Heart left ventricle (tissue), 16 donors: ENCODE results near the gene XXYLT1. TPM values are rescaled to one million over a fixed set of nuclear protein-coding genes. Genes with fewer than 3 reads are reported as not detected.

ENCODE experiments used
- ATAC-seq, 4 donors: fragments of 200-7000 bp; cut with Tn5 transposase; one replicate each; pipeline ENCODE4 v1.9.1; 2020 to 2022; ENCODE audit warnings: moderate library complexity in 4 of 4, mild to moderate bottlenecking in 3 of 4, moderate number of reproducible peaks in 1 of 4
- DNase-seq, 5 donors: peaks; one replicate each; pipeline ENCODE4 v3.0.0-alpha.2; 2020
- H3K27ac ChIP-seq, 12 donors: fragments of 200-600 bp; sonication (generic) in 4 of 12; one replicate each; pipeline versions ENCODE4 v1.5.0 to v1.8.0; 2016 to 2022; ENCODE audit warnings: mild to moderate bottlenecking in 2 of 12
- H3K27me3 ChIP-seq, 9 donors: fragments of 200-600 bp; sonication (generic) in 2 of 9; one replicate each; pipeline versions ENCODE4 v1.5.1 to v1.8.0; 2016 to 2022; ENCODE audit warnings: mild to moderate bottlenecking in 3 of 9
- H3K36me3 ChIP-seq, 9 donors: fragments of 200-600 bp; sonication (generic) in 2 of 9; one replicate each; pipeline versions ENCODE4 v1.5.0 to v1.8.0; 2018 to 2022; ENCODE audit warnings: mild to moderate bottlenecking in 2 of 9
- H3K4me1 ChIP-seq, 12 donors: fragments of 200-600 bp; sonication (generic) in 4 of 12; one replicate each; pipeline versions ENCODE4 v1.5.0 to v1.8.0; 2016 to 2022; ENCODE audit warnings: mild to moderate bottlenecking in 3 of 12
- H3K4me3 ChIP-seq, 12 donors: fragments of 200-600 bp; sonication (generic) in 4 of 12; one replicate each; pipeline versions ENCODE4 v1.5.0 to v1.8.0; 2017 to 2022; ENCODE audit warnings: mild to moderate bottlenecking in 9 of 12, moderate library complexity in 4 of 12
- H3K9me3 ChIP-seq, 12 donors: fragments of 200-600 bp; sonication (generic) in 4 of 12; one replicate each; pipeline versions ENCODE4 v1.5.0 to v1.8.0; 2016 to 2022; ENCODE audit warnings: mild to moderate bottlenecking in 1 of 12
- CTCF ChIP-seq, 12 donors: fragments of 200-600 bp; sonication (generic) in 4 of 12; IDR thresholded peaks; one replicate each; pipeline versions ENCODE4 v1.5.0 to v1.8.0; 2018 to 2022; ENCODE audit warnings: antibody characterized with exemption in 12 of 12, mild to moderate bottlenecking in 5 of 12
- POLR2A ChIP-seq, 2 donors: fragments of 450-650 bp; IDR thresholded peaks; one replicate each; pipeline ENCODE4 v1.6.1; 2017; ENCODE audit warnings: antibody characterized with exemption in 2 of 2, mild to moderate bottlenecking in 2 of 2, moderate library complexity in 2 of 2
- WGBS, 4 donors: extraction: QIAGEN DNeasy Blood & Tissue Kit in 2 of 4; methylation state at CpG; one replicate each; pipeline versions ENCODE4 v1.1.5 to v1.1.7; 2013 to 2018; 5-methylcytosine and 5-hydroxymethylcytosine counted together
- intact Hi-C, 10 donors: fragments of 100-400 bp; cut with DNase I; formaldehyde crosslinking; loops; one replicate each; pipeline versions ENCODE4 v1.11.1 to v1.14.2; 2022
- polyA plus RNA-seq, 2 donors: library from polyadenylated mRNA; stranded (reverse); fragments of 200-250 nt; gene quantifications; one replicate each; pipeline ENCODE4 v1.2.3, GENCODE V29; 2013
- total RNA-seq, 9 donors: library from RNA; depleted of rRNA in 2 of 9; stranded (reverse); fragments of >200 nt in 2 of 9; fragmentation: NEBNext Ultra II Directional in 3 of 9; extraction: Animal tissue kit (Norgen Biotek cat#: 25700) in 3 of 9; gene quantifications; one replicate each; pipeline versions ENCODE4 v1.1.0 to v1.2.4, GENCODE V29; 2016 to 2023
- donor health status: ischemic (EF 13 %, LVEDD 7.1; RV severe dilation, severe dysfunction).
- donor health status: healthy with polysubstance abuse.
- donor health status: DM: no; HTN: yes; CAD: no.
- donor health status: DM: no; HTN: no; CAD: no.
- donor health status: ischemic (EF 25% LVEDD 6.9; RV normal size, moderate dysfunction).
- donor health status: ischemic (EF 25% LVEDD 5.7; RV mildly dilated, moderate dysfunction).
- donor health status: healthy.
- donor health status: DM: yes; HTN: yes; CAD: no.
- donor health status: ischemic (EF 35%, LVEDD 5.7; RV mildly dilated, moderate dysfunction).
- donor health status: nonischemic (EF 11% LVEDD 7.7; RV severe dilation, severe dysfunction).
- donor health status: DM: yes; HTN: yes; CAD: no.
- donor health status: PGD.
- donor health status: ischemic (EF 29% LVEDD 5.4; RV normal size, mild dysfunction).
- donor health status: nonischemic (EF 23%, LVEDD 6.1; RV moderate dilation, normal function).

XXYLT1 gene
- total and polyA plus RNA-seq, 11 donors: 1.9 to 8.6 (median 4.8) TPM

DNA sequence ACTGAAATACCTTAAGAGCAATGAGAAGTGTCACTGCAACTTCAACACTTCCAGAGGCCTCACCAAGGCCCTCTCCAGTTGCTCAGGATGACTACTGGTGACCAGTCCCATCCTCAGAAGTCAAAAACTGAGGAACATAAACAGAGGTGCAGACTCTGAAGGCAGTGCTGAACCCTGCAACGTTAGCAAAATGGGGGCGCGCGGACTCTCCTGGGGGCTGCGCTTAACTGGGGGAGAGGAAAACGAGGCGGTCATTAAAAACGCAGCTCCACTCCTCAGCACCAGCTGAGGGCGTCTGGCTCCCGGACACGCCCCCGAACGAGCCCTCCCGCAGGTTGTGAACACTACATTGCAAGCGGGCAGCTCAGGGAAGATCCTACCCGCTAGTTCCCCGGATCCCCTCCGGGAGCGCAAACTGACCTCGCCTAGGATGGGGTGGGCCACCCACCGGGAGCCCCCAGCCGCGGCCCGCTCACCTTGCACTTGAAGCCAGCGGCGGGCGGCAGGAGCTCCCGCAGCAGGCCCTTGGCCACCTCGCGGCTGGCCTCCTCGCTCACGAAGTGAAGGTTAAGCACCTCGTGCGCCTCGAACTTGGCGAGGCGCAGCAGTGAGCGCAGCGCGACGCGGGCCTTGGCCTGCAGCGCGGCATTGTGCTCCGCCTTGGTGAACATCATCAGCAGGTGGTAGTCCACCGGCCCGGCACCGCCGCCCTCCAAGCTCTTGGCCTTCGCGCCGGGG lies 711 bp downstream of the XXYLT1 start:
- Histone ChIP-seq H3K27ac (peak overlapping the region; percentile 51 to 96 (median 90)), H3K36me3 (peaks cover 0 to 30% (median 3%) of the 10 kb centered on the region in 9 donors), H3K9me3 (no peaks in the 10 kb centered on the region), H3K4me3 (peak overlapping the region; percentile 61 to 98 (median 86)), H3K27me3 (no peaks in the 10 kb centered on the region), H3K4me1 (peaks cover 0 to 28% (median 16%) of the 10 kb centered on the region in 12 donors)
- TF ChIP-seq POLR2A (IDR thresholded peaks at IDR 0.05) (no peak), CTCF (IDR thresholded peaks at IDR 0.05) (peak in 1 of 12 donors; percentile 2)
- intact Hi-C loops: loop anchor here in 7 of 10 donors (2.0 to 10.0 kb wide), 4 partner anchors 172 to 253 kb away; partner anchors contain the start of gene ACAP2 (in 4 of the 7)
- ATAC-seq: peak in 3 of 4 donors; percentile 3 to 24 (median 8)
- peak in 3 of 5 donors; percentile 45 to 65 (median 60) for DNase-seq
- 0 to 2% (median 1%) methylated on average over 17 to 52 of the region's 52 CpGs for WGBS, 4 donors

DNA sequence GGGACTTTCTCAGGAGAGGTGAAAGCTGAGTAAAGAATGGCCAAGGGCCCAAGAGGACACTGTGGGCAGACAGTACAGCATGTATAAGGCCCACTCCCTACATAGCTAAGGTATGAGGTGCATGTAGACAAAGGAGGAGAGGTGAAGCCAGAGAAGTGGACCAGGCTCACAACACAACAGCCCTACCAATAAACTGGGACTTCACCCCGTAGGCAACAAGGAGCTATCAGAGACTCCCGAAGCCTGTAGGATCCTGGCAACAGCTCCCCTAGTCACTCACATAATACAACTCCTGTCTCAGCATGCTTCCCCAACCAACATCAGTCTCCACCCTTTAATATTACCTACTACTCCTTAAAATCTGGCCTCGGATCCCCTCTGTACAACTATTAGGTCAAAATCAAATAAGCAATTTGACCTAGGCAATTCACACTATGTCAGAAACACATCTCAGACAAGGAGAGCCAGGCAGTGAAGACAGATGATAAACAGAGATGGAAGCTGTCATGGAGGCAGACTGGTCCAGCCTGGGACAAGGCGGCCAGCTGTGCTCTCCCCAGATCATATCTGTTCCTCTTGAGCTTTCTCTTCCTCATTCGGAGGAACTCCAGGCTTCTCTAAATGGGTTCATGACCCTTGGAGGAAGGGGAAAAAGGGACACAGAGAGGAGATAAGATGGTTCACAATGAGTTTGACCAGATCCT lies 1.4 kb downstream of the XXYLT1 start:
- 54 to 77% (median 69%) methylated on average over 5 of the region's 5 CpGs for WGBS, 4 donors
- no peak for DNase-seq
- no peak for TF ChIP-seq CTCF (IDR thresholded peaks at IDR 0.05)
- TF ChIP-seq POLR2A (IDR thresholded peaks at IDR 0.05): no peak
- Histone ChIP-seq H3K9me3 (no peaks in the 10 kb centered on the region), H3K36me3 (peaks cover 0 to 25% (median 3%) of the 10 kb centered on the region in 9 donors), H3K4me1 (peaks cover 0 to 28% (median 16%) of the 10 kb centered on the region in 12 donors), H3K4me3 (peak overlapping the region in 10 of 12 donors; percentile 68 to 98 (median 86)), H3K27me3 (no peaks in the 10 kb centered on the region), H3K27ac (peak overlapping the region in 2 of 12 donors; percentile 91 to 93)
- ATAC-seq: no peak
- intact Hi-C loops: loop anchor here in 7 of 10 donors (2.0 to 10.0 kb wide), 5 partner anchors 173 to 385 kb away; partner anchors contain the start of gene ACAP2 (in 4 of the 7)

DNA sequence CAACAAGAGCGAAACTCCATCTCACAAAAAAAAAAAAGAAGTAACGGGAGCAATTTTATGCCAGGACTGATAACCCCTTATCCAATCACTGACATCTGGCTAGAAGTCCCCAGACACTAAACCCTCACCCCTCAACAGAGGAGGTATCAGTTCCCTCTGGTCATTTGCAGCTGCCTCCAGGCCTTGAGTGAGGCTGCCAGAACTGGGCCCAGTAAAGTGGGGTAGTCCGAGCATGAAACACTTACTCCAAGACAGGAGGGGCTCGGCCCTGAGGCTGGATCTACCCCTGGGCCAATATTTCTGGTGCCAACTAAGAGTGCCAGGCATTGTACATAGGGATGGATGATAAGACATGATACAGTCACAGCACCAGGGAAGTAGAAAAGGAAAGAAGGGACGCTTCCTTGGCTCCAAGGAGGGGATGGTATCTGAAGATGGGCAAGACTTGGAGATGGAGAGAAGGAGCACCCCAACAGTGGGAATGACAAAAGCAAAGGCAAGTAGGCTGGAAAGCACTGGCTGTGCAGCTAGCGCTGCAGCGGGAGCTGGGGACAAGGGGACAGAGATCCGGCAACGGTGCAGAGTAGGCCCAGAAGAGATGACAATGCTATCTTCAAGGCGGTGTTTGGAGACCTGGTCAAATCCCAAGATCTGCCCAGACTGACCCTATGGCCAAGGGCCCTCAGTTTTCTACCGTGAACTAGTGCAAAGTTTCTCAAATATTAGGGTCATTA lies 2.2 kb downstream of the XXYLT1 start:
- WGBS, 4 donors: 91 to 97% (median 95%) methylated on average over 11 of the region's 11 CpGs
- no peak overlapping the region for H3K27ac ChIP-seq
- ATAC-seq (no peak), DNase-seq (no peak)
- H3K36me3 ChIP-seq: peaks cover 0 to 25% (median 3%) of the 10 kb centered on the region in 9 donors
- TF ChIP-seq CTCF (IDR thresholded peaks at IDR 0.05): no peak
- TF ChIP-seq POLR2A (IDR thresholded peaks at IDR 0.05): no peak
- intact Hi-C loops: loop anchor here in 1 of 10 donors (10.0 kb wide), 1 partner anchor 384 kb away; no protein-coding TSS in a partner anchor
- no peaks in the 10 kb centered on the region for H3K9me3 ChIP-seq
- peaks cover 0 to 30% (median 16%) of the 10 kb centered on the region in 12 donors for H3K4me1 ChIP-seq
- H3K4me3 ChIP-seq: no peak overlapping the region
- H3K27me3 ChIP-seq: no peaks in the 10 kb centered on the region
